G401 (cell line): Measurements from ENCODE around the gene ARHGAP8. TPM values are rescaled to one million over a fixed set of nuclear protein-coding genes. Genes with fewer than 3 reads are reported as not detected.
"Not testable (repeated sequence)": the region's sequence is repeated elsewhere in the genome, so short reads cannot be mapped to it uniquely, and the experiment has no call there.

ENCODE experiments used
- DNase-seq: peaks from one replicate; pipeline ENCODE4 v3.0.0-alpha.2; 2015; ENCODE audit warnings: low spot score
- in situ Hi-C: cut with HindIII; loops from 2 replicates; pipeline ENCODE4 v1.10.0; 2016; ENCODE audit warnings: low sequenced_read_pairs, mixed read lengths
- total RNA-seq: library from RNA; depleted of rRNA; stranded (reverse); fragments of >200 nt; shearing (Covaris generic); gene quantifications from 2 replicates; pipeline ENCODE4 v1.2.3, GENCODE V29; 2014

Gene ARHGAP8
- total RNA-seq, 1 experiment from 2014 or later: 15.7 TPM

GRCh38 chr22:44890416-44891292 lies 138.3 kb downstream of the ARHGAP8 start:
- no peak for DNase-seq
- in situ Hi-C loops: no loop called here

- no peak for DNase-seq
- in situ Hi-C loops: no loop called here
Observed at GRCh38 chr22:44891293-44891747, 138.9 kb downstream of the ARHGAP8 start.

- in situ Hi-C loops: no loop called here
- no peak for DNase-seq
Observed at GRCh38 chr22:44891791-44892190, 139.4 kb downstream of the ARHGAP8 start.

GRCh38 chr22:44892243-44892642 lies 139.9 kb downstream of the ARHGAP8 start:
- no peak for DNase-seq
- in situ Hi-C loops: no loop called here

- in situ Hi-C loops: no loop called here
- DNase-seq: no peak
Observed at GRCh38 chr22:44892803-44893730, 140.7 kb downstream of the ARHGAP8 start.

- in situ Hi-C loops: no loop called here
- DNase-seq: no peak
Observed at GRCh38 chr22:44893731-44894080, 141.3 kb downstream of the ARHGAP8 start.

GRCh38 chr22:44894321-44894720 lies 141.9 kb downstream of the ARHGAP8 start:
- in situ Hi-C loops: no loop called here
- DNase-seq: no peak

GRCh38 chr22:44894782-44895181 lies 142.4 kb downstream of the ARHGAP8 start:
- DNase-seq: no peak
- in situ Hi-C loops: no loop called here

- no peak for DNase-seq
- in situ Hi-C loops: no loop called here
Observed at GRCh38 chr22:44895296-44896055, 143.1 kb downstream of the ARHGAP8 start.

- in situ Hi-C loops: no loop called here
- no peak for DNase-seq
Observed at GRCh38 chr22:44898236-44898635, 145.9 kb downstream of the ARHGAP8 start.

GRCh38 chr22:44901301-44901700 lies 148.9 kb downstream of the ARHGAP8 start:
- DNase-seq: no peak
- in situ Hi-C loops: no loop called here

GRCh38 chr22:44903164-44903563 lies 150.8 kb downstream of the ARHGAP8 start:
- in situ Hi-C loops, DNase-seq: not testable (repeated sequence)

GRCh38 chr22:44904492-44905152 lies 152.2 kb downstream of the ARHGAP8 start:
- in situ Hi-C loops, DNase-seq: not testable (repeated sequence)

- DNase-seq: no peak
- in situ Hi-C loops: no loop called here
Observed at GRCh38 chr22:44906248-44906936, 154.0 kb downstream of the ARHGAP8 start.

- DNase-seq: no peak
- in situ Hi-C loops: no loop called here
Observed at GRCh38 chr22:44906999-44907644, 154.7 kb downstream of the ARHGAP8 start.

- DNase-seq: no peak
- in situ Hi-C loops: no loop called here
Observed at GRCh38 chr22:44907765-44908737, 155.7 kb downstream of the ARHGAP8 start.

- no peak for DNase-seq
- in situ Hi-C loops: no loop called here
Observed at GRCh38 chr22:44909241-44909640, 156.9 kb downstream of the ARHGAP8 start.
